GM23248 (cell line): ENCODE data around the gene ZNF521. TPM values are rescaled to one million over a fixed set of nuclear protein-coding genes. Genes with fewer than 3 reads are reported as not detected.

Experiments
- DNase-seq: peaks from one replicate; pipeline ENCODE4 v3.0.0-alpha.2; 2015
- H2AFZ ChIP-seq: fragments of 200-600 bp; sonication (generic); 2 replicates; pipeline ENCODE4 v1.6.1; 2016; ENCODE audit warnings: antibody characterized with exemption
- H3F3A ChIP-seq: fragments of 200-600 bp; sonication (generic); 2 replicates; pipeline ENCODE4 v1.6.1; 2016; ENCODE audit warnings: mild to moderate bottlenecking, antibody characterized with exemption, mixed run types; ENCODE audit not compliant: insufficient read depth
- H3K27ac ChIP-seq: fragments of 200-600 bp; sonication (generic); 2 replicates; pipeline ENCODE4 v1.5.1; 2016; ENCODE audit warnings: mild to moderate bottlenecking
- H3K27me3 ChIP-seq: fragments of 200-600 bp; sonication (generic); replicated peaks from 2 replicates; pipeline ENCODE4 v1.6.1; 2016; ENCODE audit warnings: mild to moderate bottlenecking; ENCODE audit not compliant: insufficient read depth
- H3K36me3 ChIP-seq: fragments of 200-600 bp; sonication (generic); 2 replicates; pipeline ENCODE4 v1.6.1; 2016; ENCODE audit warnings: low read depth, mild to moderate bottlenecking
- H3K4me1 ChIP-seq: fragments of 200-600 bp; sonication (generic); 2 replicates; pipeline ENCODE4 v1.6.1; 2016; ENCODE audit warnings: mild to moderate bottlenecking; ENCODE audit not compliant: insufficient read depth
- H3K4me2 ChIP-seq: fragments of 200-600 bp; sonication (generic); one replicate; pipeline ENCODE4 v1.6.1; 2016; ENCODE audit warnings: mild to moderate bottlenecking; ENCODE audit not compliant: unreplicated experiment
- H3K4me3 ChIP-seq: fragments of 200-600 bp; sonication (generic); 2 replicates; pipeline ENCODE4 v1.5.1; 2016; ENCODE audit warnings: mild to moderate bottlenecking
- H3K79me2 ChIP-seq: fragments of 200-600 bp; sonication (generic); 2 replicates; pipeline ENCODE4 v1.6.1; 2016; ENCODE audit warnings: mild to moderate bottlenecking; ENCODE audit not compliant: insufficient read depth
- H3K9ac ChIP-seq: fragments of 200-600 bp; sonication (generic); 2 replicates; pipeline ENCODE4 v1.6.1; 2016; ENCODE audit warnings: mild to moderate bottlenecking
- H3K9me2 ChIP-seq: fragments of 200-600 bp; sonication (generic); 2 replicates; pipeline ENCODE4 v1.6.1; 2016; ENCODE audit warnings: mixed run types, mild to moderate bottlenecking, moderate library complexity; ENCODE audit not compliant: insufficient read depth
- H3K9me3 ChIP-seq: fragments of 200-600 bp; sonication (generic); one replicate; pipeline ENCODE4 v1.6.1; 2017; ENCODE audit warnings: low read depth
- H4K20me1 ChIP-seq: fragments of 200-600 bp; sonication (generic); 2 replicates; pipeline ENCODE4 v1.6.0; 2016; ENCODE audit not compliant: insufficient read depth
- EZH2 ChIP-seq: fragments of 200-600 bp; sonication (generic); IDR thresholded peaks from 2 replicates; pipeline ENCODE4 v1.6.1; 2018; ENCODE audit warnings: antibody characterized with exemption, mild to moderate bottlenecking; ENCODE audit not compliant: insufficient read depth, poor library complexity, severe bottlenecking
- EZH2phosphoT487 ChIP-seq: fragments of 200-600 bp; sonication (generic); IDR thresholded peaks from 2 replicates; pipeline ENCODE4 v1.6.1; 2018; ENCODE audit warnings: antibody characterized with exemption, moderate library complexity, mild to moderate bottlenecking, low read depth; ENCODE audit not compliant: insufficient read depth
- WGBS, 2 experiments: methylation state at CpG; one replicate each; pipeline ENCODE4 v1.1.6; 2015 to 2017; ENCODE audit warnings: low lambda C conversion rate in 2 of 2, low coverage in 1 of 2; ENCODE audit errors: missing lambda C conversion rate in 2 of 2; 5-methylcytosine and 5-hydroxymethylcytosine counted together
- in situ Hi-C: fragments of 300-500 bp; cut with MboI; formaldehyde crosslinking; loops from 2 replicates; pipeline ENCODE4 v1.15.0; 2020
- polyA plus RNA-seq: library from polyadenylated mRNA; unstranded; fragments of >200 nt; fragmentation: Nextera tagmentation; extraction: Ambion mirVana; gene quantifications from 2 replicates; pipeline ENCODE4 v1.2.1, GENCODE V29; 2016
- total RNA-seq: library from RNA; depleted of rRNA; stranded (reverse); fragments of >200 nt; shearing (Covaris generic); gene quantifications from 2 replicates; pipeline ENCODE4 v1.2.3, GENCODE V29; 2014

Gene ZNF521
- total and polyA plus RNA-seq, 2 experiments from 2014 or later, result 7.8 to 17.9 TPM

GRCh38 chr18:25256439-25256838 lies 95.5 kb downstream of the ZNF521 start:
- 95 to 97% methylated on average over 4 of the region's 4 CpGs for WGBS, 2 experiments
- no peaks in the 10 kb centered on the region for H3K9me2 ChIP-seq
- no peak overlapping the region for H3K9ac ChIP-seq
- no peak for TF ChIP-seq EZH2phosphoT487
- TF ChIP-seq EZH2, result no peak
- no peak overlapping the region for H2AFZ ChIP-seq
- no peak for DNase-seq
- no peaks in the 10 kb centered on the region for H3K36me3 ChIP-seq
- no peak overlapping the region for H3K4me3 ChIP-seq
- H3K27me3 ChIP-seq, result no peaks in the 10 kb centered on the region
- no peak overlapping the region for H3K27ac ChIP-seq
- H4K20me1 ChIP-seq, result no peaks in the 10 kb centered on the region
- H3K9me3 ChIP-seq, result no peaks in the 10 kb centered on the region
- H3F3A ChIP-seq, result peaks cover 7% of the 10 kb centered on the region
- no peak overlapping the region for H3K4me2 ChIP-seq
- in situ Hi-C loops, result no loop called here
- H3K79me2 ChIP-seq, result no peaks in the 10 kb centered on the region
- peaks cover 18% of the 10 kb centered on the region for H3K4me1 ChIP-seq

GRCh38 chr18:25253779-25254178 lies 98.2 kb downstream of the ZNF521 start:
- Histone ChIP-seq H3K9me2 (no peaks in the 10 kb centered on the region), H2AFZ (no peak overlapping the region), H4K20me1 (no peaks in the 10 kb centered on the region), H3F3A (peaks cover 7% of the 10 kb centered on the region), H3K27me3 (no peaks in the 10 kb centered on the region), H3K79me2 (no peaks in the 10 kb centered on the region), H3K4me2 (no peak overlapping the region), H3K36me3 (no peaks in the 10 kb centered on the region), H3K27ac (no peak overlapping the region), H3K4me3 (no peak overlapping the region), H3K4me1 (peaks cover 34% of the 10 kb centered on the region), H3K9ac (no peak overlapping the region), H3K9me3 (no peaks in the 10 kb centered on the region)
- in situ Hi-C loops, result no loop called here
- peak; percentile 40 for DNase-seq
- WGBS, 2 experiments, result 21 to 26% methylated on average over 1 of the region's 1 CpG
- TF ChIP-seq EZH2phosphoT487 (no peak), EZH2 (no peak)

- no peaks in the 10 kb centered on the region for H3K79me2 ChIP-seq
Measured at GRCh38 chr18:25253136-25253535, 98.8 kb downstream of the ZNF521 start.

GRCh38 chr18:25251068-25251467 lies 100.9 kb downstream of the ZNF521 start:
- Histone ChIP-seq H3K9me3 (no peaks in the 10 kb centered on the region), H3K4me1 (peaks cover 53% of the 10 kb centered on the region), H4K20me1 (no peaks in the 10 kb centered on the region), H3K27me3 (no peaks in the 10 kb centered on the region), H3K79me2 (no peaks in the 10 kb centered on the region), H3K9ac (no peak overlapping the region), H3K9me2 (no peaks in the 10 kb centered on the region), H3K4me3 (peak overlapping the region; percentile 41), H3K27ac (no peak overlapping the region), H2AFZ (0 out of 2 replicates have a peak overlapping the region, but pooled peaks have one; percentile 10), H3F3A (peaks cover 18% of the 10 kb centered on the region), H3K36me3 (no peaks in the 10 kb centered on the region), H3K4me2 (peak overlapping the region; percentile 55)
- DNase-seq, result no peak
- no peak for TF ChIP-seq EZH2
- no peak for TF ChIP-seq EZH2phosphoT487
- in situ Hi-C loops, result no loop called here
- 27 to 34% methylated on average over 4 of the region's 4 CpGs for WGBS, 2 experiments

More at GRCh38 chr18:25253136-25253535, 98.8 kb downstream of the ZNF521 start:
- 7 to 12% methylated on average over 1 of the region's 1 CpG for WGBS, 2 experiments
- Histone ChIP-seq H2AFZ (no peak overlapping the region), H3K36me3 (no peaks in the 10 kb centered on the region), H3K9me3 (no peaks in the 10 kb centered on the region), H3K9me2 (no peaks in the 10 kb centered on the region), H3K4me3 (no peak overlapping the region), H3F3A (peaks cover 10% of the 10 kb centered on the region), H3K27me3 (no peaks in the 10 kb centered on the region), H3K9ac (no peak overlapping the region), H3K4me2 (peak overlapping the region; percentile 10), H3K4me1 (peaks cover 41% of the 10 kb centered on the region), H3K27ac (no peak overlapping the region), H4K20me1 (no peaks in the 10 kb centered on the region)
- in situ Hi-C loops, result no loop called here
- peak; percentile 33 for DNase-seq
- TF ChIP-seq EZH2 (no peak), EZH2phosphoT487 (no peak)

DNA sequence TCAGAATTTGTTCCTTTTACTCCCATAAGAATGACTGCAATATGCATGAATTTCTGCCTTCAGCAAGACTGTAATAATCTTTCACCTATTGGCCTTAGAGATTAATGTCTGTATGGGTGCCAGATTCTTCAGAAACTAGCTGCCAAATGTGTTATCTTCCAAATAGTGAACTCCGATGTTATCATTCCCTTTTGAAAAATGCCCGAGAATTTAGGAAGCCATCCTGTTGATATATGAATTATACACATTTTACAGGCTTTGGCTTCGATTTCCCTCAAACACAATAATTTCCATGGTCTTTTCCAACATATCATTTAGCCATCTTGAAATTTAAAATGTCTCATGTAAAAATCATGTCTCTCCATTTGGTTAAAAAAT lies 101.5 kb downstream of the ZNF521 start:
- Histone ChIP-seq H2AFZ (0 out of 2 replicates have a peak overlapping the region, but pooled peaks have one; percentile 10), H3K27me3 (no peaks in the 10 kb centered on the region), H3K9me2 (no peaks in the 10 kb centered on the region), H3F3A (peaks cover 18% of the 10 kb centered on the region), H4K20me1 (no peaks in the 10 kb centered on the region), H3K4me3 (0 out of 2 replicates have a peak overlapping the region, but pooled peaks have one; percentile 41), H3K27ac (no peak overlapping the region), H3K4me2 (peak overlapping the region; percentile 55), H3K9ac (no peak overlapping the region), H3K4me1 (peaks cover 53% of the 10 kb centered on the region), H3K36me3 (no peaks in the 10 kb centered on the region), H3K79me2 (no peaks in the 10 kb centered on the region), H3K9me3 (no peaks in the 10 kb centered on the region)
- 47 to 50% methylated on average over 3 of the region's 3 CpGs for WGBS, 2 experiments
- no peak for DNase-seq
- in situ Hi-C loops, result no loop called here
- no peak for TF ChIP-seq EZH2phosphoT487
- TF ChIP-seq EZH2, result no peak
